Kidney (tissue), 14 donors: ENCODE results near the gene FOXQ1. TPM values are rescaled to one million over a fixed set of nuclear protein-coding genes. Genes with fewer than 3 reads are reported as not detected.

Experiments
- DNase-seq, 5 donors: peaks; one replicate each; pipeline ENCODE4 v3.0.0-alpha.2; 2013 to 2020
- FAIRE-seq: peaks from 2 replicates; lab custom pipeline; 2012; peaks lifted over from hg19 to GRCh38; lab: Jason Lieb, UNC
- H3K27ac ChIP-seq, 2 donors: one replicate each; pipeline ENCODE4 v1.7.0; 2013; ENCODE audit warnings: low read depth in 2 of 2, low read length in 2 of 2, inconsistent platforms in 1 of 2
- H3K27me3 ChIP-seq: one replicate; pipeline ENCODE4 v1.7.1; 2013; ENCODE audit warnings: low read length, inconsistent platforms; ENCODE audit not compliant: control insufficient read depth, insufficient read depth
- H3K36me3 ChIP-seq, 3 donors: one replicate each; pipeline versions ENCODE4 v1.7.0 to v1.7.1; 2013; ENCODE audit warnings: low read length in 3 of 3, control low read depth in 1 of 3, inconsistent platforms in 1 of 3; ENCODE audit not compliant: insufficient read depth in 3 of 3, control insufficient read depth in 2 of 3
- H3K4me1 ChIP-seq, 3 donors: one replicate each; pipeline versions ENCODE4 v1.7.0 to v1.7.1; 2013; ENCODE audit warnings: low read length in 3 of 3, inconsistent platforms in 1 of 3, low read depth in 1 of 3; ENCODE audit not compliant: control insufficient read depth in 2 of 3, insufficient read depth in 2 of 3
- H3K4me3 ChIP-seq, 3 donors: one replicate each; pipeline versions ENCODE4 v1.7.0 to v1.8.1; 2013; ENCODE audit warnings: low read length in 3 of 3, control low read depth in 1 of 3, inconsistent platforms in 1 of 3
- H3K9ac ChIP-seq, 3 donors: one replicate each; pipeline versions ENCODE4 v1.7.0 to v1.7.1; 2013; ENCODE audit warnings: low read length in 3 of 3, control low read depth in 1 of 3, inconsistent platforms in 1 of 3
- H3K9me3 ChIP-seq, 3 donors: one replicate each; pipeline versions ENCODE4 v1.7.0 to v1.7.1; 2013; ENCODE audit warnings: low read length in 3 of 3, control low read depth in 1 of 3, inconsistent platforms in 1 of 3; ENCODE audit not compliant: control insufficient read depth in 2 of 3, insufficient read depth in 1 of 3
- CTCF ChIP-seq: IDR thresholded peaks from 3 replicates; pipeline ENCODE4 v1.5.1; 2012; ENCODE audit warnings: mild to moderate bottlenecking, moderate library complexity, borderline replicate concordance; ENCODE audit not compliant: insufficient read depth; ENCODE audit errors: extremely low read depth
- intact Hi-C: fragments of 100-400 bp; cut with DNase I; formaldehyde crosslinking; loops from one replicate; pipeline ENCODE4 v1.11.1; 2022
- polyA plus RNA-seq: library from polyadenylated mRNA; stranded (reverse); fragments of 350-450 nt; fragmentation: Illumina TruSeq; extraction: RNeasy Lipid Tissue Mini Kit (QIAGEN cat#74804); gene quantifications from one replicate; pipeline ENCODE4 v1.2.3, GENCODE V29; 2014; ENCODE audit warnings: low read depth, low replicate concordance; ENCODE audit not compliant: insufficient read depth
- total RNA-seq: library from RNA; stranded (reverse); fragmentation: NEBNext Ultra II Directional; extraction: Animal tissue kit (Norgen Biotek cat#: 25700); gene quantifications from one replicate; pipeline ENCODE4 v1.2.1, GENCODE V29; 2021
- donor health status: control.
- donor health status: control.
- donor health status: control.
- donor health status: control.
- donor health status: control.
- donor health status: DM: yes; HTN: yes; CAD: no.
- donor health status: Normal renal cell carcinoma (clear cell type).

The FOXQ1 gene
- total and polyA plus RNA-seq, 2 donors from 2014 or later, result 6.0 to 33.6 TPM

GRCh38 chr6:1296542-1296941 lies 15.4 kb upstream of the FOXQ1 start:
- Histone ChIP-seq H3K36me3 (no peaks in the 10 kb centered on the region), H3K27ac (no peak overlapping the region), H3K27me3 (no peaks in the 10 kb centered on the region), H3K4me3 (no peak overlapping the region), H3K9ac (no peak overlapping the region), H3K4me1 (no peaks in the 10 kb centered on the region), H3K9me3 (peaks cover 0 to 5% (median 0%) of the 10 kb centered on the region in 3 donors)
- intact Hi-C loops, result no loop called here
- no peak for FAIRE-seq
- no peak for TF ChIP-seq CTCF
- no peak for DNase-seq

GRCh38 chr6:1297746-1298145 lies 14.2 kb upstream of the FOXQ1 start:
- H3K27ac ChIP-seq, result no peak overlapping the region
- H3K27me3 ChIP-seq, result no peaks in the 10 kb centered on the region
- FAIRE-seq (no peak), DNase-seq (no peak)
- H3K9ac ChIP-seq, result no peak overlapping the region
- TF ChIP-seq CTCF, result no peak
- H3K4me3 ChIP-seq, result no peak overlapping the region
- no peaks in the 10 kb centered on the region for H3K4me1 ChIP-seq
- intact Hi-C loops, result no loop called here
- peaks cover 0 to 8% (median 0%) of the 10 kb centered on the region in 3 donors for H3K9me3 ChIP-seq
- no peaks in the 10 kb centered on the region for H3K36me3 ChIP-seq

GRCh38 chr6:1298768-1299167 lies 13.1 kb upstream of the FOXQ1 start:
- FAIRE-seq (no peak), DNase-seq (no peak)
- no peaks in the 10 kb centered on the region for H3K36me3 ChIP-seq
- intact Hi-C loops, result no loop called here
- TF ChIP-seq CTCF, result no peak
- H3K9ac ChIP-seq, result no peak overlapping the region
- H3K4me3 ChIP-seq, result no peak overlapping the region
- peaks cover 0 to 8% (median 0%) of the 10 kb centered on the region in 3 donors for H3K9me3 ChIP-seq
- no peak overlapping the region for H3K27ac ChIP-seq
- H3K27me3 ChIP-seq, result no peaks in the 10 kb centered on the region
- no peaks in the 10 kb centered on the region for H3K4me1 ChIP-seq

- Histone ChIP-seq H3K9ac (no peak overlapping the region), H3K36me3 (no peaks in the 10 kb centered on the region), H3K27me3 (peaks cover 16% of the 10 kb centered on the region), H3K27ac (no peak overlapping the region), H3K4me3 (no peak overlapping the region), H3K9me3 (peaks cover 0 to 8% (median 0%) of the 10 kb centered on the region in 3 donors), H3K4me1 (peaks cover 0 to under 1% (median 0%) of the 10 kb centered on the region in 3 donors)
- FAIRE-seq, result no peak
- DNase-seq, result no peak
- no peak for TF ChIP-seq CTCF
- intact Hi-C loops, result no loop called here
Observed at GRCh38 chr6:1306133-1306532, 5.8 kb upstream of the FOXQ1 start.
